GM23338 (cell line): Measurements from ENCODE around the gene YAP1. TPM values are rescaled to one million over a fixed set of nuclear protein-coding genes. Genes with fewer than 3 reads are reported as not detected.

Experiments
- ATAC-seq: fragments of 200-7000 bp; cut with Tn5 transposase; 3 replicates; pipeline ENCODE4 v1.9.1; 2020
- DNase-seq: peaks from one replicate; pipeline ENCODE4 v3.0.0-alpha.2; 2015; ENCODE audit warnings: low spot score
- H2AFZ ChIP-seq: fragments of 200-600 bp; sonication (generic); 2 replicates; pipeline ENCODE4 v1.8.0; 2016; ENCODE audit warnings: antibody characterized with exemption, mild to moderate bottlenecking, moderate library complexity
- H3F3A ChIP-seq: fragments of 200-600 bp; sonication (generic); replicated peaks from 2 replicates; pipeline ENCODE4 v1.8.0; 2017; ENCODE audit warnings: antibody characterized with exemption, mixed run types, low read depth
- H3K27ac ChIP-seq: fragments of 200-600 bp; sonication (generic); 2 replicates; pipeline ENCODE4 v1.6.1; 2016; ENCODE audit warnings: low read depth
- H3K27me3 ChIP-seq: fragments of 200-600 bp; sonication (generic); 2 replicates; pipeline ENCODE4 v1.8.0; 2016; ENCODE audit warnings: mild to moderate bottlenecking, mixed run types, moderate library complexity; ENCODE audit not compliant: insufficient read depth
- H3K36me3 ChIP-seq: fragments of 200-600 bp; sonication (generic); 2 replicates; pipeline ENCODE4 v1.8.0; 2016; ENCODE audit warnings: mild to moderate bottlenecking; ENCODE audit not compliant: insufficient read depth
- H3K4me1 ChIP-seq: fragments of 200-600 bp; sonication (generic); 2 replicates; pipeline ENCODE4 v1.8.0; 2016; ENCODE audit warnings: mild to moderate bottlenecking, moderate library complexity; ENCODE audit not compliant: insufficient read depth
- H3K4me2 ChIP-seq: fragments of 200-600 bp; sonication (generic); 2 replicates; pipeline ENCODE4 v1.7.1; 2017; ENCODE audit warnings: mixed run types
- H3K4me3 ChIP-seq: fragments of 200-600 bp; sonication (generic); 2 replicates; pipeline ENCODE4 v1.6.1; 2016; ENCODE audit warnings: mixed run types
- H3K79me2 ChIP-seq: fragments of 200-600 bp; sonication (generic); replicated peaks from 2 replicates; pipeline ENCODE4 v1.8.0; 2017; ENCODE audit warnings: mild to moderate bottlenecking; ENCODE audit not compliant: insufficient read depth
- H3K9me2 ChIP-seq: fragments of 200-600 bp; sonication (generic); 2 replicates; pipeline ENCODE4 v1.8.0; 2017; ENCODE audit not compliant: insufficient read depth
- H4K20me1 ChIP-seq: fragments of 200-600 bp; sonication (generic); replicated peaks from 2 replicates; pipeline ENCODE4 v1.8.0; 2017; ENCODE audit warnings: mild to moderate bottlenecking; ENCODE audit not compliant: insufficient read depth
- H3K27ac Mint-ChIP-seq: 2 replicates; pipeline ENCODE4 v1.8.0; 2020; ENCODE audit warnings: inconsistent platforms, mild to moderate bottlenecking, moderate library complexity, mixed read lengths
- H3K27me3 Mint-ChIP-seq: 3 replicates; pipeline ENCODE4 v1.8.0; 2022; ENCODE audit warnings: low read depth, mild to moderate bottlenecking, moderate library complexity, mixed read lengths, inconsistent platforms; ENCODE audit not compliant: insufficient read depth, poor library complexity
- H3K36me3 Mint-ChIP-seq: 3 replicates; pipeline ENCODE4 v1.8.0; 2021; ENCODE audit warnings: low read depth, mild to moderate bottlenecking, inconsistent platforms, moderate library complexity, mixed read lengths
- H3K4me1 Mint-ChIP-seq: 3 replicates; pipeline ENCODE4 v1.8.0; 2020; ENCODE audit warnings: mild to moderate bottlenecking, inconsistent platforms, mixed read lengths
- H3K4me3 Mint-ChIP-seq: 3 replicates; pipeline ENCODE4 v1.8.0; 2021; ENCODE audit warnings: moderate library complexity, mild to moderate bottlenecking, inconsistent platforms, mixed read lengths
- H3K9me3 Mint-ChIP-seq: 3 replicates; pipeline ENCODE4 v1.8.0; 2020; ENCODE audit warnings: moderate library complexity, mild to moderate bottlenecking, inconsistent platforms, mixed read lengths
- CREB1 ChIP-seq: fragments of 250-450 bp; sonication (Bioruptor Pico); IDR thresholded peaks from 2 replicates; pipeline ENCODE4 v1.5.0; 2020; ENCODE audit warnings: low read depth, mild to moderate bottlenecking, moderate library complexity
- CTCF ChIP-seq, 2 experiments: fragments of 200-600 bp in 1 of 2; sonication (generic) in 1 of 2; conservative IDR thresholded peaks; 2 replicates each; pipeline versions ENCODE4 v1.5.1 to v1.6.1; 2016 to 2017; ENCODE audit warnings: antibody characterized with exemption in 2 of 2, low read depth in 2 of 2, mild to moderate bottlenecking in 2 of 2, moderate library complexity in 1 of 2
- ETS1 ChIP-seq: IDR thresholded peaks from 2 replicates; pipeline ENCODE4 v1.6.1; 2016; ENCODE audit warnings: antibody characterized with exemption
- EZH2 ChIP-seq: fragments of 200-600 bp; sonication (generic); IDR thresholded peaks from one replicate; pipeline ENCODE4 v1.8.0; 2017; ENCODE audit warnings: antibody characterized with exemption, mild to moderate bottlenecking, low read depth; ENCODE audit not compliant: unreplicated experiment
- EZH2phosphoT487 ChIP-seq: fragments of 200-600 bp; sonication (generic); IDR thresholded peaks from one replicate; pipeline ENCODE4 v1.8.1; 2018; ENCODE audit warnings: antibody characterized with exemption; ENCODE audit not compliant: unreplicated experiment
- JUNB ChIP-seq: IDR thresholded peaks from one replicate; pipeline ENCODE4 v1.6.1; 2016; ENCODE audit warnings: antibody characterized with exemption; ENCODE audit not compliant: unreplicated experiment
- NANOG ChIP-seq: IDR thresholded peaks from 2 replicates; pipeline ENCODE4 v1.6.1; 2016; ENCODE audit warnings: antibody characterized with exemption, borderline replicate concordance
- POLR2AphosphoS5 ChIP-seq: IDR thresholded peaks from 2 replicates; pipeline ENCODE4 v1.6.1; 2016; ENCODE audit warnings: antibody characterized with exemption, low read depth
- REST ChIP-seq: IDR thresholded peaks from one replicate; pipeline ENCODE4 v1.6.1; 2018; ENCODE audit warnings: antibody characterized with exemption; ENCODE audit not compliant: unreplicated experiment
- STAT1 ChIP-seq: IDR thresholded peaks from one replicate; pipeline ENCODE4 v1.6.1; 2016; ENCODE audit warnings: antibody characterized with exemption; ENCODE audit not compliant: unreplicated experiment
- ZNF114 ChIP-seq: fragments of 250-450 bp; sonication (Bioruptor Pico); IDR thresholded peaks from 2 replicates; pipeline ENCODE4 v1.5.0; 2020; ENCODE audit warnings: mild to moderate bottlenecking, moderate library complexity
- ZNF331 ChIP-seq: fragments of 250-450 bp; sonication (Bioruptor Pico); IDR thresholded peaks from 2 replicates; pipeline ENCODE4 v1.5.0; 2020; ENCODE audit warnings: low read depth, mild to moderate bottlenecking, moderate library complexity
- ZNF462 ChIP-seq: fragments of 250-450 bp; sonication (Bioruptor Pico); IDR thresholded peaks from 2 replicates; pipeline ENCODE4 v1.5.0; 2020; ENCODE audit warnings: mild to moderate bottlenecking, moderate library complexity
- polyA plus RNA-seq: library from polyadenylated mRNA; unstranded; fragments of >200 nt; fragmentation: Nextera tagmentation; extraction: Ambion mirVana; gene quantifications from 2 replicates; pipeline ENCODE4 v1.2.1, GENCODE V29; 2016
- total RNA-seq: library from RNA; depleted of rRNA; stranded (reverse); fragments of >200 nt; shearing (Covaris generic); gene quantifications from 2 replicates; pipeline ENCODE4 v1.2.3, GENCODE V29; 2014

YAP1 gene
- total and polyA plus RNA-seq, 2 experiments from 2014 or later, result 17.2 to 155 TPM

GRCh38 chr11:102142333-102142732 lies 32.1 kb downstream of the YAP1 start:
- peaks cover 100% of the 10 kb centered on the region for H3K79me2 ChIP-seq
- no peaks in the 10 kb centered on the region for H3F3A ChIP-seq
- ATAC-seq, result no peak
- peaks cover 38% of the 10 kb centered on the region for H3K4me1 Mint-ChIP-seq
- H3K9me2 ChIP-seq, result no peaks in the 10 kb centered on the region
- H3K9me3 Mint-ChIP-seq, result no peaks in the 10 kb centered on the region
- H3K36me3 Mint-ChIP-seq, result peaks cover 7% of the 10 kb centered on the region; the same call in 2 of the 3 replicates
- no peak overlapping the region for H3K27ac ChIP-seq
- H3K27me3 Mint-ChIP-seq, result no peaks in the 10 kb centered on the region
- H4K20me1 ChIP-seq, result 0 out of 2 replicates have a peak, but pooled peaks cover 4% of the 10 kb centered on the region
- DNase-seq, result no peak
- H3K27ac Mint-ChIP-seq, result no peak overlapping the region
- no peaks in the 10 kb centered on the region for H3K36me3 ChIP-seq
- H2AFZ ChIP-seq, result no peak overlapping the region
- no peak overlapping the region for H3K4me2 ChIP-seq
- H3K27me3 ChIP-seq, result no peaks in the 10 kb centered on the region
- H3K4me3 ChIP-seq, result no peak overlapping the region
- H3K4me3 Mint-ChIP-seq, result no peak overlapping the region
- TF ChIP-seq EZH2 (no peak), ETS1 (no peak), ZNF331 (no peak), REST (no peak), JUNB (no peak), CREB1 (CRISPR knock-in tag) (no peak), EZH2phosphoT487 (no peak), STAT1 (no peak), CTCF (conservative IDR thresholded peaks at IDR 0.05; ENCODE audit: low read depth in 2 of 2) (no peak), ZNF114 (CRISPR knock-in tag) (no peak), NANOG (no peak), ZNF462 (CRISPR knock-in tag) (no peak), POLR2AphosphoS5 (no peak)
- peaks cover 22% of the 10 kb centered on the region for H3K4me1 ChIP-seq
